SHP77 (cell line): ENCODE measurements around the gene UNC79.
"Not testable (repeated sequence)": the region's sequence is repeated elsewhere in the genome, so short reads cannot be mapped to it uniquely, and the experiment has no call there.

ENCODE experiments used
- DNase-seq, 2 experiments: peaks; one replicate each; lab custom pipeline; 2025; lab: John Stamatoyannopoulos, UW

Gene UNC79

GRCh38 chr14:93493622-93494021, 62.9 kb downstream of the UNC79 start:
- not testable (repeated sequence) for DNase-seq

GRCh38 chr14:93496856-93497741, 66.4 kb downstream of the UNC79 start:
- no peak for DNase-seq

GRCh38 chr14:93510056-93510455, 79.3 kb downstream of the UNC79 start:
- no peak for DNase-seq

GRCh38 chr14:93511001-93511400, 80.3 kb downstream of the UNC79 start:
- no peak for DNase-seq

GRCh38 chr14:93520053-93520607, 89.4 kb downstream of the UNC79 start:
- DNase-seq = no peak

GRCh38 chr14:93522221-93522620, 91.5 kb downstream of the UNC79 start:
- DNase-seq = no peak

- DNase-seq = not testable (repeated sequence)
Observed at GRCh38 chr14:93525216-93525615, 94.5 kb downstream of the UNC79 start.

GRCh38 chr14:93525696-93526451, 95.1 kb downstream of the UNC79 start:
- DNase-seq = no peak

GRCh38 chr14:93527203-93527607, 96.5 kb downstream of the UNC79 start:
- no peak for DNase-seq

GRCh38 chr14:93528884-93529558, 98.3 kb downstream of the UNC79 start:
- DNase-seq = no peak

GRCh38 chr14:93531644-93532043, 100.9 kb downstream of the UNC79 start:
- no peak for DNase-seq

- no peak for DNase-seq
Observed at GRCh38 chr14:93532541-93532940, 101.8 kb downstream of the UNC79 start.

- no peak for DNase-seq
Observed at GRCh38 chr14:93533437-93533836, 102.7 kb downstream of the UNC79 start.

- DNase-seq = no peak
Observed at GRCh38 chr14:93533842-93534241, 103.1 kb downstream of the UNC79 start.

- DNase-seq = no peak
Observed at GRCh38 chr14:93535537-93535936, 104.8 kb downstream of the UNC79 start.

- peak in 1 of 2 experiments; percentile 3 for DNase-seq
Observed at GRCh38 chr14:93536945-93537344, 106.2 kb downstream of the UNC79 start.

- no peak for DNase-seq
Observed at GRCh38 chr14:93537951-93538350, 107.2 kb downstream of the UNC79 start.

- DNase-seq = no peak
Observed at GRCh38 chr14:93538413-93538812, 107.7 kb downstream of the UNC79 start.

GRCh38 chr14:93540235-93540634, 109.5 kb downstream of the UNC79 start:
- DNase-seq = no peak

GRCh38 chr14:93543766-93544165, 113.0 kb downstream of the UNC79 start:
- DNase-seq = peak; percentile 7 to 8

GRCh38 chr14:93544212-93544611, 113.5 kb downstream of the UNC79 start:
- no peak for DNase-seq

GRCh38 chr14:93546642-93547041, 115.9 kb downstream of the UNC79 start:
- no peak for DNase-seq
